C4-2B (cell line): ENCODE measurements around the gene TM4SF20.

Experiments
- H3K27ac ChIP-seq: fragments of 450-650 bp; 2 replicates; pipeline ENCODE4 v1.5.1; 2017
- CTCF ChIP-seq: fragments of 450-650 bp; conservative IDR thresholded peaks from 2 replicates; pipeline ENCODE4 v1.5.1; 2017; ENCODE audit warnings: mild to moderate bottlenecking
- ZFX ChIP-seq: fragments of 450-650 bp; IDR thresholded peaks from 2 replicates; pipeline ENCODE4 v1.6.1; 2017

TM4SF20 gene

GRCh38 chr2:227406177-227407031, 27.3 kb upstream of the TM4SF20 start:
- H3K27ac ChIP-seq: no peak overlapping the region; the same call in 1 of the 2 replicates
- no peak for TF ChIP-seq ZFX
- TF ChIP-seq CTCF: peak; percentile 82

- TF ChIP-seq CTCF (no peak), ZFX (no peak)
- no peak overlapping the region for H3K27ac ChIP-seq
Measured at GRCh38 chr2:227404585-227405271, 25.6 kb upstream of the TM4SF20 start.

GRCh38 chr2:227402959-227403358, 23.9 kb upstream of the TM4SF20 start:
- no peak for TF ChIP-seq CTCF
- no peak for TF ChIP-seq ZFX
- no peak overlapping the region for H3K27ac ChIP-seq

- no peak for TF ChIP-seq CTCF
- TF ChIP-seq ZFX: no peak
- H3K27ac ChIP-seq: no peak overlapping the region
Measured at GRCh38 chr2:227402321-227402720, 23.2 kb upstream of the TM4SF20 start.

- TF ChIP-seq CTCF: no peak
- TF ChIP-seq ZFX: no peak
- no peak overlapping the region for H3K27ac ChIP-seq
Measured at GRCh38 chr2:227401550-227401949, 22.4 kb upstream of the TM4SF20 start.

- TF ChIP-seq ZFX (no peak), CTCF (no peak)
- peak overlapping the region; percentile 10; the same call in 1 of the 2 replicates for H3K27ac ChIP-seq
Measured at GRCh38 chr2:227398684-227399670, 19.9 kb upstream of the TM4SF20 start.
